K562 (cell line): ENCODE measurements around the gene LCA5. TPM values are rescaled to one million over a fixed set of nuclear protein-coding genes. Genes with fewer than 3 reads are reported as not detected.
A peak's percentile ranks its signal among the peaks of the same experiment; 100 is the strongest.

Experiments
- ARID3A ChIP-seq: IDR thresholded peaks from 2 replicates; pipeline ENCODE4 v1.6.1; 2012; ENCODE audit warnings: low read depth, low read length, improper control_type of control experiment, borderline replicate concordance
- CBFA2T3 ChIP-seq: fragments of 450-650 bp; IDR thresholded peaks from 2 replicates; pipeline ENCODE4 v1.6.1; 2017
- CREBBP ChIP-seq: IDR thresholded peaks from one replicate; pipeline ENCODE4 v1.6.1; 2012; ENCODE audit warnings: low read depth, mild to moderate bottlenecking, control low read depth, inconsistent platforms, low read length
- CTBP1 ChIP-seq: fragments of 450-650 bp; IDR thresholded peaks from 2 replicates; pipeline ENCODE4 v1.6.1; 2016; ENCODE audit warnings: borderline replicate concordance
- ESRRA ChIP-seq: fragments of 450-650 bp; IDR thresholded peaks from 2 replicates; pipeline ENCODE4 v1.6.1; 2014; ENCODE audit warnings: low read depth, mild to moderate bottlenecking, moderate library complexity, borderline replicate concordance
- GABPA ChIP-seq: fragments of 200-800 bp; sonication (Bioruptor generic); conservative IDR thresholded peaks from 2 replicates; pipeline ENCODE4 v1.6.1; 2016; ENCODE audit warnings: low read depth, missing genetic modification characterization, missing compliant biosample characterization
- GATAD2B ChIP-seq: fragments of 450-650 bp; IDR thresholded peaks from 2 replicates; pipeline ENCODE4 v1.6.1; 2017; ENCODE audit warnings: mild to moderate bottlenecking, borderline replicate concordance
- KDM1A ChIP-seq, 2 experiments: fragments of 450-650 bp; IDR thresholded peaks; 2 replicates each; pipeline ENCODE4 v1.6.1; 2016; ENCODE audit warnings: mild to moderate bottlenecking in 2 of 2
- MAX ChIP-seq: sonication (generic); formaldehyde crosslinking; IDR thresholded peaks from 2 replicates; pipeline ENCODE4 v1.9.0; 2022; ENCODE audit warnings: mild to moderate bottlenecking, missing genetic modification reagents
- MEF2A ChIP-seq: IDR thresholded peaks from 2 replicates; pipeline ENCODE4 v1.6.1; 2011; ENCODE audit warnings: low read depth, mild to moderate bottlenecking, low read length, moderate library complexity; ENCODE audit not compliant: control insufficient read depth
- MIER1 ChIP-seq: fragments of 450-650 bp; IDR thresholded peaks from 2 replicates; pipeline ENCODE4 v1.6.1; 2016; ENCODE audit warnings: antibody characterized with exemption, mild to moderate bottlenecking, low read depth
- NCOA2 ChIP-seq, 2 experiments: fragments of 450-650 bp; IDR thresholded peaks; 2 replicates each; pipeline ENCODE4 v1.6.1; 2018; ENCODE audit warnings: mild to moderate bottlenecking in 2 of 2, moderate library complexity in 1 of 2; ENCODE audit not compliant: partially characterized antibody in 2 of 2
- NEUROD1 ChIP-seq: fragments of 150-350 bp; IDR thresholded peaks from 2 replicates; pipeline ENCODE4 v1.6.1; 2014; ENCODE audit warnings: borderline replicate concordance, low read length, low read depth; ENCODE audit not compliant: partially characterized antibody
- PHF8 ChIP-seq: fragments of 200-600 bp; sonication (generic); IDR thresholded peaks from 2 replicates; pipeline ENCODE4 v1.6.1; 2012; ENCODE audit warnings: mixed run types, mild to moderate bottlenecking, inconsistent platforms, low read length, moderate library complexity, borderline replicate concordance
- PTTG1 ChIP-seq: fragments of 450-650 bp; IDR thresholded peaks from 2 replicates; pipeline ENCODE4 v1.6.1; 2016; ENCODE audit warnings: low read depth, mild to moderate bottlenecking, missing genetic modification characterization, missing compliant biosample characterization
- RFX1 ChIP-seq: fragments of 450-650 bp; IDR thresholded peaks from 2 replicates; pipeline ENCODE4 v1.6.1; 2016; ENCODE audit warnings: mild to moderate bottlenecking, moderate library complexity
- SMARCA5 ChIP-seq: fragments of 450-650 bp; IDR thresholded peaks from 2 replicates; pipeline ENCODE4 v1.6.1; 2016
- ZNF134 ChIP-seq: fragments of 250-450 bp; sonication (Bioruptor Pico); conservative IDR thresholded peaks from 2 replicates; pipeline ENCODE4 v1.4.0; 2020
- ZNF431 ChIP-seq: sonication (generic); formaldehyde crosslinking; IDR thresholded peaks from 2 replicates; pipeline ENCODE4 v1.8.0; 2022; ENCODE audit warnings: mild to moderate bottlenecking, missing genetic modification reagents
- ZNF740 ChIP-seq, 3 experiments: fragments of 200-800 bp in 1 of 3; sonication (Bioruptor generic) in 1 of 3; sonication (generic) in 1 of 3; formaldehyde crosslinking in 1 of 3; IDR thresholded peaks; 2 replicates each; pipeline versions ENCODE4 v1.6.1 to v1.8.0; 2016 to 2022; ENCODE audit warnings: mild to moderate bottlenecking in 2 of 3, missing compliant biosample characterization in 2 of 3, missing genetic modification characterization in 2 of 3, missing genetic modification reagents in 1 of 3
- ZNF766 ChIP-seq: fragments of 200-800 bp; sonication (Bioruptor generic); conservative IDR thresholded peaks from 2 replicates; pipeline ENCODE4 v1.6.1; 2016; ENCODE audit warnings: missing genetic modification characterization, missing compliant biosample characterization
- polyA plus RNA-seq, 8 experiments: library from polyadenylated mRNA; depleted of rRNA in 4 of 8; stranded (reverse) in 5 of 8; unstranded in 3 of 8; fragments of >200 nt; fragmentation: Nextera tagmentation in 2 of 8; fragmentation: Illumina TruSeq in 1 of 8; extraction: Ambion mirVana in 2 of 8; extraction: Trizol in 1 of 8; gene quantifications; 2 replicates each; pipeline versions ENCODE4 v1.2.1 to v1.2.3, GENCODE V29; 2011 to 2014; ENCODE audit warnings: inconsistent platforms in 1 of 8, missing spikeins in 1 of 8
- total RNA-seq, 7 experiments: library from RNA; depleted of rRNA in 6 of 7; stranded (reverse); fragments of >200 nt in 6 of 7; fragmentation: Illumina TruSeq in 2 of 7; extraction: Trizol in 2 of 7; gene quantifications; 2 replicates each; pipeline versions ENCODE4 v1.2.1 to v1.2.3, GENCODE V29; 2011 to 2021; ENCODE audit warnings: low replicate concordance in 1 of 7
- TF ChIP-seq, protein P1 (sequence below), 2 experiments: IDR thresholded peaks; 2 replicates each; pipeline ENCODE4 v1.6.1; 2011; ENCODE audit warnings: borderline replicate concordance in 1 of 2, control low read depth in 1 of 2, low read depth in 1 of 2, low read length in 1 of 2, mild to moderate bottlenecking in 1 of 2, mixed read lengths in 1 of 2, moderate library complexity in 1 of 2; ENCODE audit not compliant: insufficient read depth in 1 of 2, insufficient read length in 1 of 2, poor library complexity in 1 of 2, severe bottlenecking in 1 of 2; ENCODE audit errors: extremely low read depth in 1 of 2

The LCA5 gene
- total and polyA plus RNA-seq, 9 of the 15 experiments (the other 6 are each of a cell fraction or from before 2014, with no cell fraction given) = 1.0 to 3.4 (median 1.8) TPM

DNA sequence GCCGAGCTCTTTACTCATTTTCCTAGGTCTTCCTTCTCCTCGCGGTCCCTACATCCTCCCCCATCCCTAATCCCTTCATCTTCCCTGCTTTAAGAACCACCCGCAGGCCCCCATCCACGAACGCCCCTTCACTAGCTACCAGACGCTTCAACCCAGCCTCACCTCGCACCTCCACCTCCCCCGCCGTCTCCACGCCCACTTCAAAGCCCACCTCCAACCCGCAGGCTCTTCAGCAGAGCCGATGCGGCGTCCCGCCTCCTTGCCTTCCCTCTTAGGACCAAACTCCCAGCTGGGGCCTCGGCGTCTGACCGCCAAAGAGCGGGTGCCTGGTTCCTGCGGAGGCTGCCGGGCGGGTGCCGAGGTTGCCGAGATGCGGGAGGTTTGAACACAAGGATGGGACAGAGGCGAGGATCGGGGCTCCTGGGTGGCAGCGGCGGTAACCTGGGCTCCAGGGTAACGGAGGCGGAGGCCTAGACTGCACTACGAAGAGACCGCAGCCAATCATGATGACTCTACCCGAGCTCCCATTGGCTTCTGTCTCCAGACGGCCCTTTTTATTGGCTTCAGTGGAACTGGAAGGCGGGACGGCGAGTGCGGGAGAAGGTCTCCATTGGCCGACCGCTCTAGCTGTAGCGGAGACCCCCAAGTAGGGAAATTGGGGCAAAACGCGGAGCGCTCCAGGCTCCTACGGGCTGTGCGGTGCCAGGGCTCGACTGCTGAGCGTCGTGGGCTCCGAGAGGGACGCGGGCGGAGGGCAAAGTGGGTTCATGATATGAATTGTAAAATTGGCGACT lies at the start of gene LCA5 (continued):
- TF ChIP-seq NCOA2 (IDR thresholded peaks at IDR 0.05; ENCODE audit: partially characterized antibody in 2 of 2) (no peak), PHF8 (peak; percentile 86), CTBP1 (peak; percentile 82), MEF2A (no peak), ZNF766 (CRISPR knock-in tag) (peak; percentile 52; the same call in 1 of the 2 replicates), MAX (CRISPR knock-in tag) (no peak; the same call in 1 of the 2 replicates), PTTG1 (tag) (no peak), ESRRA (peak; percentile 22; the same call in 1 of the 2 replicates), RFX1 (peak; percentile 87), ZNF134 (no peak), ZNF740 (CRISPR knock-in tag; IDR thresholded peaks at IDR 0.05) (no peak), ZNF740 (tag; IDR thresholded peaks at IDR 0.05) (no peak), ARID3A (no peak), NEUROD1 (peak; percentile 96), GATAD2B (no peak), CREBBP (no peak), ZNF431 (CRISPR knock-in tag) (no peak), KDM1A (IDR thresholded peaks at IDR 0.05) (peak; percentile 62 to 77), MIER1 (0 out of 2 replicates have a peak, but pooled peaks have one; percentile 41), CBFA2T3 (no peak), SMARCA5 (no peak), GABPA (no peak)
- TF ChIP-seq, protein P1, sequence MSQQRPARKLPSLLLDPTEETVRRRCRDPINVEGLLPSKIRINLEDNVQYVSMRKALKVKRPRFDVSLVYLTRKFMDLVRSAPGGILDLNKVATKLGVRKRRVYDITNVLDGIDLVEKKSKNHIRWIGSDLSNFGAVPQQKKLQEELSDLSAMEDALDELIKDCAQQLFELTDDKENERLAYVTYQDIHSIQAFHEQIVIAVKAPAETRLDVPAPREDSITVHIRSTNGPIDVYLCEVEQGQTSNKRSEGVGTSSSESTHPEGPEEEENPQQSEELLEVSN (IDR thresholded peaks at IDR 0.05; ENCODE audit: borderline replicate concordance in 1 of 2, extremely low read depth in 1 of 2, insufficient read depth in 1 of 2, insufficient read length in 1 of 2, low read depth in 1 of 2, low read length in 1 of 2, poor library complexity in 1 of 2, severe bottlenecking in 1 of 2) = peak in 1 of 2 experiments; percentile 59
